GM19025 (cell line): ENCODE results near the gene PTPRM.

ENCODE experiments used
- ATAC-seq: cut with Tn5 transposase; IDR thresholded peaks from one replicate; pipeline ENCODE4 v1.9.1; 2021; ENCODE audit warnings: mild to moderate bottlenecking, low read depth, moderate library complexity; ENCODE audit not compliant: unreplicated experiment

Gene PTPRM

DNA sequence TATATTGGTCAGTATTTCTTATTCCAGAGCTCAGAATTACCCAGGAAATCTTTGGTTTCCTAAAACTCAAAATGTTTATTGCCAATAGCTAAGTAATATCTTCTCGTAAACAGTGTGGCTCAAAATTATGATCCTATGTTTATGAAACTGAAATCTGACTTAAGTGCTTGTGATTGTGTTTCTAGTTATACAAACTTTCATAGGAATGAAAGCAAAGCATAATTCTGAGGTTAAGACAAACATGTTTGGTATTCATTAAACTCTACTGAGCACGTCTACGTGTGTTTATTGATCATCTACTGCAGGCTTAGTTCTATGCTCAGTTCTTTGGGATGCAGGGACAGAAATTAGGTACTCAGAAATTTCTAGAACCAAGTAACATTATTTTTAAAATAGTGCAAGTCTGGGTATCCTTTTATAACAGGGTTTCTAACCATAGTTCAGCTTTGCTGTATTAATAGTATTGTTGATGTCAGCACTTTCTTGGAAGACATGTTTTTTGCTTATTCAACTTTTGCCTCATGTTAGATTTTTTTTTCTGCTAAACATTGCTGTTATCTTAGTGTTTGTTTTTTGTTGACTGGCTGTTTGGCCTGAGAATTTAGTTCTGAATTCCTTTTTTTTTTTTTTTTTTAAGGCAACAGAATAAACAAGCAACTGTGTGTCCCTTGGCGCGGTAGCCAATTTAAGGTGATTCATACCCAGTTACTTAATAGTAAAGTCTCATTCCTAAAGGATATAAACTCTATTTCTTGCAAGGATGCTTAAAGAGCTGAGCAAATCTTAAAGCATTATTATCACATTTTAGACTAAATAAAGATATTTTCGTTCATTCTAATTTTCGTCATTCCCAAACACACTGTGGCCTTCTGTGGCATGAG is 31.3 kb downstream of the PTPRM start:
- no peak for ATAC-seq

GRCh38 chr18:7600036-7600435 is 32.9 kb downstream of the PTPRM start:
- no peak for ATAC-seq

GRCh38 chr18:7600528-7601245 is 33.6 kb downstream of the PTPRM start:
- no peak for ATAC-seq

- no peak for ATAC-seq
Measured at GRCh38 chr18:7601246-7601615, 34.1 kb downstream of the PTPRM start.

DNA sequence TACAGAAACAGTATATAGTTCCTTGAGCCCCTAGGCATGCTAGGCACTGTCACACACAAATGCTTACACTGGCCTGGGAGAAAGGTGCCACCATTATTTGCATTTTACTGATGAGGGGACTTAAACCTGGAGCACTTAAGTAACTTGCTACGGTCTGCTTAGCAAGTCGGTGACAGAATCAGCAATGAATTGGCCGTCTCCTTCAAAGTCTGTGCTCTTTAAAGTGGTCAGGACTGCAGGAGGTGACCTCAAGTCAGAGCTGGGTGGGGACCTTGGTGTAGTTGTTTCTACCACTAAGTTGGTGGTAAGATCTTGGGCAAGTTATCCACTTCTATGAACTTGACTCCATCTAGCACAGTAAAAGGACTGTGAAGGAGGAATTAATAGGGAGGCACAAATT is 34.8 kb downstream of the PTPRM start:
- ATAC-seq, result no peak

DNA sequence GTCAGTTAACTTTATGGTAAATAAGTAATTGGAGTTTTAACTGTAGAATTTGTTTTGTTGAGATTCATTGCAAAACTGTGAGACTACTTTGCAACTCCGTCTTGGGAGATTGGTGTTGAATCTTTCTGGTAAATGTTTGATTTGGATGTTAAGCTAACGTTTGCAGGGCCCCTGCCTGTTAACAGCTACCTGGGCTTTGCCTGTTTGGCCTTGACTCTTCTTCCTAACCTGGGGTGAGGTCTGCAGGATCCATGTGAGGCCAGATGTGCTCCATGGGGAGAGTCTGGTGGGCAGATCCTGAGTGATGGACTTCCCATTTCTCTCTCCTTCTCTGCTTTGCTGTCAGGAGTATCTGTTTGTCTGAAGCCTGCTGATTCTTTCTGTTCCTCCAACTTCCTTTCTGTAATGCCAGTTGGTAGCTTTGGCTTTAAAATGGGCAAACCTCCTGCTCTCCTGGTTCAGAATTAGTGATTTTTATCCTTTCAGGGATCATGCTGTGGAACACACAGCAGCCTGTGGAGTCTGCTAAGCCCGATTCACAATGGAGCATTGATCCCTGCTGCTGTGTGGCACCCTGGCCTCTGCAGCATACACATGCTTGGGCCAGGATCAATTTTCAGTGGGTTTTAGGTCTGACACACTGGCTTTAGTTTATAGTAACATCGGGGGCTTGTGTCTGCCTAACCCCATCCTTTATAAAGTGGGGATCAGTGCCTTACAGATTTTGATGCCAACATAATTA is 36.3 kb downstream of the PTPRM start:
- ATAC-seq, result no peak

GRCh38 chr18:7604361-7604760 is 37.2 kb downstream of the PTPRM start:
- ATAC-seq, result no peak

DNA sequence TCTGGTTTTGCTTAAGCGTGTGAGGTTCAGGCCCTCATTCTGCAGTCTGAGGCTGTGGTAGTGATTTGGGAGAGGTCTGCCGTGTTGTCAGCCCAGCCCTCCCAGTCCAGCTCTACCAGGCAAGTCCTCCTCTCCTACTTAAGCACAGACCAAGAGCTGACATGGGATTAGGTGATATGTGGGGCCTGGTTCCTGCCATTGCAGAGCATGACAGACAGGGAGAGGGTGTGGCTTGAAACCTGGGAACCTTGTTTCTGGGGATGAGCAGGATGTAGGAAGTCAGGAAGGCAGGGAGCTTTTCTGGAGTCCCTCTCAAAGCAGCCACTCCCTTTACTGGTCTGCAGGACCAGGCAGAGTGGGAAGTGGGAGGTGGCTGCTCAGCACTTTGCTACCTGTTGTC is 38.6 kb downstream of the PTPRM start:
- no peak for ATAC-seq

- ATAC-seq, result no peak
Measured at GRCh38 chr18:7607540-7608173, 40.5 kb downstream of the PTPRM start.

GRCh38 chr18:7608174-7608550 is 41.0 kb downstream of the PTPRM start:
- ATAC-seq, result no peak

DNA sequence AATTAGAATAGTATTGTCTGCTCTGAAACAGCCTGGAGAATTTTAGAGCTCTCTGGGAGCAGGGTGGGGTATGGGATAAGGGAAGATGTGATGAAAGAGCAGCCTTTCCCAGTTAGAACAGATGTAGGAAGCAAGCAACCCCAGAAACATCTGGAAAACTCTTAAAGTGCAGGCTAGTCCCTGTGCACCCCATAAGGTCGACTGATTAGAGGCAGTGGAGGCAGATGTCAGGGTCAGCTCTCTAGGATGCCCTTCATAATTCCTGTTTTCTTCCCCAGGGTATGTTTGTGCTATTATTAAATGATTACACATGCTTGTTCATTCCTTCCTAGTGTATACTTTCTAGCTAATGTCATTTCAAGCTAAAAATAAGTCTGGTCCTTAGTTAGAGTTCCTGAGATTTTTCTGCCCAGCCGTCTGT is 41.7 kb downstream of the PTPRM start:
- no peak for ATAC-seq

GRCh38 chr18:7609617-7610016 is 42.5 kb downstream of the PTPRM start:
- no peak for ATAC-seq

GRCh38 chr18:7614042-7614441 is 46.9 kb downstream of the PTPRM start:
- ATAC-seq, result no peak

DNA sequence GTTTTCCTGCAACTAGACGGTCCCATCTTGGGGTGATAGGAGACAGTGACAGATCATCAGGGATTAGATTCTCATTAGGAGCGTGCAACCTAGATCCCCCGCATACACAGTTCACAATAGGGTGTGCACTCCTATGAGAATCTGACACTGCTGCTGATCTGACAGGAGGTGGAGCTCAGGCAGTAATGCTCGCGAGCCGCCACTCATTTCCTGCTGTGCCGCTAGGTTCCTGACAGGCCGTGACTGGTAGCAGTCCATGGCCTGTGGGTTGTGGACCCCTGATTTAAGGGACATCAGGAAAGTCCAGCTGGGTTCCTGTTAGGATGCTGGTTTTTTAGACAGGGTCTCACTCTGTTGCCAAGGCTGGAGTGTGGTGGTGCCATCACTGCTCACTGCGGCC is 48.7 kb downstream of the PTPRM start:
- ATAC-seq, result no peak

DNA sequence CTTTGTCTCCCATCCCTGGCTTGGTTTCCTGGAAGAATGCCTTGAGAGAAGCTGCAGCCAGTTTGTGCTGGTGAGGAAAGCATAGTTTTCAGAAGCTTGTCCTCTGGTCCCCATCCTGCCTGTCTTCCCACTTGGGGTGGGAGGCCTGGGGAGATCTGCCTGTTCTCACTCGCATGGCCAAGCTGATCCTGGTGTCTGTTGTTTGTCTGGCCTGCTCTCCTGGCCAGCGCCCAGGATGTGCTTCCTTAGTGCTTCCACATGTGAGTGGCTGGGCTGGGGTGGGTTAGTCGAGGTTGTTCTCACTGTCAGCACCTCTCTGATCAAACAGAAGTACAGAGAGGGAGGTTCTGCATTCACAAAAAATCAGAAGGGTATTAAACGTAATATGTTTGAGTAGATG is 49.5 kb downstream of the PTPRM start:
- no peak for ATAC-seq

DNA sequence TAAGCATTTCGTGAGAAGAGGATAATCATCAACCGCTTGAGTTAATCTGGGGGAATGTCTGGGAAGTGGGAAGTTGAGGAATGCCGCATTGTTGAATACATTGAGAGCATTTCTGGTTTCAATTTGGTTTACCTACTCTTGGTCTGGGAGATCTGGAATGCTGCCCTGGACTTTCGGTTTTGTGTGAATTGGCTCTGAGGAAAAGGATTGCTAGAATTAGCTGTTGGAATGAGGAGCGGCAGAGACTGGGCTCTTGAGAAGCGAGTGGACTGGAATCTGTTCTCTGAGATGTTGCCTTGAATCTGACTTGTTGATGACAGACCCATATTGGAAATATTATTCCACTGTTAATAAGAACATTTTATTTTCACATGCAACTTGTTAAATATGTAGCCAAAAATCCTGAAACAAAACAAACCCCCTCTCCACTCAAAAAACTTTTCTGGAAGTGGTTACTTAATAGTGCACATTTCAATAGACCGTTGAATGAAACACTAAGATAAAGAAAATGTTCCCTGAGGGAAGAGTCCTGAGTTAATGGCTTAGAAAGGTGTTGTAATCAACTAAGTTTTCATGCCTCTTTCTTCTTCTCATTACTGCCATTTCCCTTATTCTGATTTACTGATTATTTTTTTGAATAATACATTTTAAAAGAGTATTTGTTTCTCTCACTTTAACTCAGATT is 50.8 kb downstream of the PTPRM start:
- ATAC-seq, result no peak

DNA sequence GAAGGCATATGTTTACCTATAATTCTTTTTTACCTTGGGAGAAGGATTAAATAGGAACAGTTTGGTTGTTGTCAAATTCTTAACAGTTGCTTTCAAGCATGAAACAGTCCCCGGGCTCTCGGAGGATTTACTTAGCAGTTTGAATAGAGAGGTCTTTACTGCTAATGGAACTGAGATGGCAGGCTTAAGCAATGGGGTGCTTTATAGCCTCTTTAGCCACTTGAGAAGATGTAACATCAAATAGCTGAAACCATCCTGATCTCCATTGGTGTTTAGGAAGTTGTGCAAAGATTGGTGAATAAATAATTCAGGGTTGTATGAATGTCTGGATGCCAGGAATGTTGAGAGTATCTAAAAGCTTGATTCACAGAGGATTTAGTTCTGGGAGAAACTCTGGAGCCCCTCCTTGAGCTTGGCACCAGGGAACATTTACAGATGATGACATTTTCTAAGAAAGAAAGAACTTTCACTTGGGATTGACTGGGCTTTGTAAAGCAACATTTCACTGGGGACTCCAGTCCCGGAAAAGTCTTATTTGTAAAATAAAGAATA is 51.9 kb downstream of the PTPRM start:
- ATAC-seq, result no peak

DNA sequence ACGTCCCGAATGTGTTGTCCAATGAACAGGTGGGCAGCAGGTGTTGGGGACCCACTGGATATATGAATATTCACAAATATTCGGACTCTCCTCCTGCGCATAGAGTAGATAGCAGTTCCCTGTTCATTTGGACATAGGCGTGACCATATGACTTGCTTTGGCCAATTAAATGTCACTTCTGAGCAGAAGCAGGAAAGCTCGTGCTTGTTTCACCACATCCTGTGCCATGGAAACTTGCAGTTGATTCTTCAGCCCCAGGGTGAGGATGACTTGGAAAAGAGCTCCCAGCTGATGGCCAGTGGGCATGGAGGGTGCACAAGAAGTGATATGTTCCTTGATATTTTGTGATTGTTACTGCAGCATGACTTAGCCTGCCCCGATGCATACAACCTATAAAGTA is 52.6 kb downstream of the PTPRM start:
- no peak for ATAC-seq

GRCh38 chr18:7622721-7623120 is 55.6 kb downstream of the PTPRM start:
- no peak for ATAC-seq

- no peak for ATAC-seq
Measured at GRCh38 chr18:7623681-7624080, 56.6 kb downstream of the PTPRM start.
